ENCODE measurements around the gene RNF135. TPM values are rescaled to one million over a fixed set of nuclear protein-coding genes. Genes with fewer than 3 reads are reported as not detected.

The RNF135 gene
- total and polyA plus RNA-seq, 2 of the 4 experiments (the other 2 are of a cell fraction) = 5.9 to 9.0 TPM

GRCh38 chr17:30997842-30998241 is 27.0 kb downstream of the RNF135 start:
- no peak overlapping the region for H3K56ac ChIP-seq (ENCODE audit: extremely low read depth, insufficient read depth, low read length)
- H3K9me3 ChIP-seq (ENCODE audit: control insufficient read depth, insufficient read depth, low read length) = no peaks in the 10 kb centered on the region
- H4K91ac ChIP-seq (ENCODE audit: insufficient read depth, low read depth, low read length) = no peak overlapping the region
- whole genome bisulfite sequencing, 2 experiments (ENCODE audit: extremely low coverage in 2 of 2, insufficient read length in 1 of 2) = 80% methylated on average over 2 of the region's 5 CpGs; no CpG with 5 or more reads in 1 of the 2 experiments
- H4K20me1 ChIP-seq (ENCODE audit: insufficient read depth, low read length) = no peaks in the 10 kb centered on the region
- H3K79me1 ChIP-seq (ENCODE audit: low read depth in 1 of 2, low read length in 2 of 2) = no peaks in the 10 kb centered on the region; a peak in 1 of 4 replicates
- no peak overlapping the region for H2AFZ ChIP-seq (replicated peaks; ENCODE audit: low read length, poor library complexity)
- no peak overlapping the region for H4K5ac ChIP-seq (ENCODE audit: low read depth, low read length)
- H3K36me3 ChIP-seq (ENCODE audit: control insufficient read depth, insufficient read depth, low read length) = peaks cover 28% of the 10 kb centered on the region
- no peak overlapping the region for H3K4ac ChIP-seq (ENCODE audit: low read depth, low read length)
- CTCF ChIA-PET = no interaction called here
- no peak overlapping the region for H3K9ac ChIP-seq (ENCODE audit: low read depth, low read length)
- H2BK5ac ChIP-seq (ENCODE audit: low read depth, low read length, poor library complexity, severe bottlenecking) = no peak overlapping the region
- POLR2A ChIA-PET (ENCODE audit: unreplicated experiment) = no interaction called here
- H3K4me2 ChIP-seq (ENCODE audit: low read depth, low read length) = no peak overlapping the region
- no peak overlapping the region for H3K23ac ChIP-seq (ENCODE audit: low read depth, low read length)
- H3K9me1 ChIP-seq (ENCODE audit: insufficient read depth, low read length) = peaks cover 8% of the 10 kb centered on the region
- no peaks in the 10 kb centered on the region for H3K4me1 ChIP-seq (ENCODE audit: control insufficient read depth, insufficient read depth, low read length)
- H3K18ac ChIP-seq (ENCODE audit: low read depth, low read length) = no peak overlapping the region
- TF ChIP-seq FOS (IDR thresholded peaks at IDR 0.05; ENCODE audit: low read depth, low read length) (no peak), RFX5 (IDR thresholded peaks at IDR 0.05; ENCODE audit: low read depth, low read length) (no peak)
- no peak overlapping the region for H3K4me3 ChIP-seq (ENCODE audit: insufficient read depth, low read depth, low read length)
- DNase-seq (no peak), ATAC-seq (ENCODE audit: low read depth) (no peak)
- in situ Hi-C loops (cut with MboI; ENCODE audit: low sequenced_read_pairs) (no loop called here), intact Hi-C loops (cut with micrococcal nuclease) (no loop called here), dilution Hi-C loops (cut with HindIII; ENCODE audit: low sequenced_read_pairs, unreplicated experiment) (no loop called here)
- no peak overlapping the region for H3K14ac ChIP-seq (replicated peaks; ENCODE audit: low read depth, low read length)
- no peaks in the 10 kb centered on the region for H3K27me3 ChIP-seq (ENCODE audit: control insufficient read depth, insufficient read depth, low read length)
- no TSS peak for BruUV-seq (replicated peaks)
- H4K8ac ChIP-seq (ENCODE audit: low read depth in 2 of 2, low read length in 2 of 2) = no peak overlapping the region
- no peak overlapping the region for H2BK15ac ChIP-seq (ENCODE audit: low read depth, low read length)
- no peak overlapping the region for H2BK20ac ChIP-seq (ENCODE audit: low read depth, low read length)
- H2AK9ac ChIP-seq (replicated peaks; ENCODE audit: low read depth, low read length, poor library complexity) = no peak overlapping the region
- H2AK5ac ChIP-seq (ENCODE audit: low read depth, low read length) = no peak overlapping the region
- no peak overlapping the region for H2BK120ac ChIP-seq (ENCODE audit: low read depth, low read length)
- H3K27ac ChIP-seq (ENCODE audit: insufficient read depth, low read length) = no peak overlapping the region

All from IMR-90 (cell line).